SK-N-SH (cell line): ENCODE measurements around the gene TP53I11.

Experiments
- EZH2phosphoT487 ChIP-seq: fragments of 200-600 bp; sonication (generic); IDR thresholded peaks from 2 replicates; pipeline ENCODE4 v1.6.1; 2017; ENCODE audit warnings: low read depth, mixed run types, mild to moderate bottlenecking, antibody characterized with exemption, moderate library complexity, borderline replicate concordance
- RXRA ChIP-seq: IDR thresholded peaks from 2 replicates; pipeline ENCODE4 v1.4.0; 2012; ENCODE audit warnings: low read depth, mild to moderate bottlenecking, borderline replicate concordance
- SIN3A ChIP-seq: IDR thresholded peaks from 2 replicates; pipeline ENCODE4 v1.6.1; 2012; ENCODE audit warnings: low read depth, mild to moderate bottlenecking, low read length, moderate library complexity, borderline replicate concordance
- TEAD4 ChIP-seq: IDR thresholded peaks from 2 replicates; pipeline ENCODE4 v1.4.0; 2012; ENCODE audit warnings: mild to moderate bottlenecking, borderline replicate concordance; ENCODE audit not compliant: insufficient read depth
- TF ChIP-seq, protein P1 (sequence below): fragments of 200-600 bp; sonication (generic); IDR thresholded peaks from 2 replicates; pipeline ENCODE4 v1.6.1; 2017; ENCODE audit warnings: antibody characterized with exemption, mild to moderate bottlenecking, moderate library complexity
- TF ChIP-seq, protein P2 (sequence below): IDR thresholded peaks from 2 replicates; pipeline ENCODE4 v1.4.0; 2012; ENCODE audit warnings: low read depth

DNA sequence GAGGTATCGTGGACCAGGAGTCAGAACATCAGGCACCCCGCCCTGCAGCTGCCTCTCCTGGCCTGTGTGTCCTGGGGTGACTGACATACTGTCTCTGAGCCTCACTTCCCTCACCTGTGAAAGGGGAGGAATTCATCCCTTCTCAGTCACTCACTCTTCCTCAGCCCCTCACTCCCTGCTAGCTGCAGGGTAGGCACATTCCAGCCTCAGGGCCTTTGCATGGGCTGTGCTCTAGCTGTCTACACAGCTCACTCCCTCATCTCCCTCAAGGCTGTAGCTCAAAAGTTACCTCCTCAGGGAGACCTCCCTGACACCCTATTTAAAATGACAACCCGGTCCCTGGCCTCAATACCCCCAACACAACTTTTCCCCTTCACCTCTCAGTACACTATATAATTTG lies 2.5 kb downstream of the TP53I11 start:
- TF ChIP-seq TEAD4 (no peak), EZH2phosphoT487 (no peak), RXRA (no peak), SIN3A (no peak)
- TF ChIP-seq, protein P1, sequence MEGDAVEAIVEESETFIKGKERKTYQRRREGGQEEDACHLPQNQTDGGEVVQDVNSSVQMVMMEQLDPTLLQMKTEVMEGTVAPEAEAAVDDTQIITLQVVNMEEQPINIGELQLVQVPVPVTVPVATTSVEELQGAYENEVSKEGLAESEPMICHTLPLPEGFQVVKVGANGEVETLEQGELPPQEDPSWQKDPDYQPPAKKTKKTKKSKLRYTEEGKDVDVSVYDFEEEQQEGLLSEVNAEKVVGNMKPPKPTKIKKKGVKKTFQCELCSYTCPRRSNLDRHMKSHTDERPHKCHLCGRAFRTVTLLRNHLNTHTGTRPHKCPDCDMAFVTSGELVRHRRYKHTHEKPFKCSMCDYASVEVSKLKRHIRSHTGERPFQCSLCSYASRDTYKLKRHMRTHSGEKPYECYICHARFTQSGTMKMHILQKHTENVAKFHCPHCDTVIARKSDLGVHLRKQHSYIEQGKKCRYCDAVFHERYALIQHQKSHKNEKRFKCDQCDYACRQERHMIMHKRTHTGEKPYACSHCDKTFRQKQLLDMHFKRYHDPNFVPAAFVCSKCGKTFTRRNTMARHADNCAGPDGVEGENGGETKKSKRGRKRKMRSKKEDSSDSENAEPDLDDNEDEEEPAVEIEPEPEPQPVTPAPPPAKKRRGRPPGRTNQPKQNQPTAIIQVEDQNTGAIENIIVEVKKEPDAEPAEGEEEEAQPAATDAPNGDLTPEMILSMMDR = no peak
- TF ChIP-seq, protein P2, sequence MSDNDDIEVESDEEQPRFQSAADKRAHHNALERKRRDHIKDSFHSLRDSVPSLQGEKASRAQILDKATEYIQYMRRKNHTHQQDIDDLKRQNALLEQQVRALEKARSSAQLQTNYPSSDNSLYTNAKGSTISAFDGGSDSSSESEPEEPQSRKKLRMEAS = no peak
